Measurements from ENCODE around the gene RENBP. TPM values are rescaled to one million over a fixed set of nuclear protein-coding genes. Genes with fewer than 3 reads are reported as not detected.

Gene RENBP
- total RNA-seq, 1 experiment from 2014 or later, result 0.11 TPM

DNA sequence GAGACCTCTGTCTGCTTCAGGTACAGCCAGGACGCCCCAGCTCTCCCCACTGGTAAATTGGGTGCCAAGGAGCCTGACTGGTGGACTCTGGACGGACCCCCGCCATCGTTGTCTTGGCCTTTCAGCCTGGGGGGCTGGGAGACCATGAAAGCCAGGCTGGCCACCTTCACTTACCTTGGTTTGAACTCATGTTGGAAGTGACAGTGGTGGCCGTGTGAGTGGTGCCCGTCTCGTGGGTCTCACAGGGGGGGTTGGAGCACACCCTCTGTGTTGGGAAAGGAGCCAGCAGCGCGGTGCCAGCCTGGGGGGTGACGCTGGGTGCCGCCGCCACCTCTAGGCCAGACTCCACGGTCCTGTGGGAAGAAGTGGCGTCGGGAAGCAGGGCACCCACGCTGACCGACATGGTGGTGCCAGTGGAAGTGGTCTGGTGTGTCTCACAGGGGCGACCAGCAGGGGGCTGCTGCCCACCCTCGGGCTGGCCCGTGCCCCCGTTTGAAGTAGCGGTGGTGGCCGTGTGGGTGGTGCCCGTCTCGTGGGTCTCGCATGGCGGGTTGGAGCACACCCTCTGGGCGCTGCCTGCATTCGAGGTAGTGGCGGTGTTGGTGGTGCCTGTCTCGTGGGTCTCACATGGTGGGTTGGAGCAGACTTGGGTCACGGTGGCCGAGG is 9.6 kb upstream of the RENBP start:
- Histone ChIP-seq H3K27ac (no peak overlapping the region), H3K4me3 (no peak overlapping the region), H3K9me3 (replicated peaks) (no peaks in the 10 kb centered on the region), H3K4me1 (replicated peaks) (peaks cover 3% of the 10 kb centered on the region), H3K27me3 (replicated peaks) (no peaks in the 10 kb centered on the region), H3K36me3 (peaks cover 94% of the 10 kb centered on the region)
- no peak for DNase-seq (ENCODE audit: low read depth in 1 of 2, low spot score in 2 of 2)

- H3K27ac ChIP-seq, result no peak overlapping the region
- no peaks in the 10 kb centered on the region for H3K27me3 ChIP-seq (replicated peaks)
- H3K4me1 ChIP-seq (replicated peaks), result peaks cover 3% of the 10 kb centered on the region
- peaks cover 89% of the 10 kb centered on the region for H3K36me3 ChIP-seq
- no peaks in the 10 kb centered on the region for H3K9me3 ChIP-seq (replicated peaks)
- no peak overlapping the region for H3K4me3 ChIP-seq
- peak; percentile 62 to 72 for DNase-seq (ENCODE audit: low read depth in 1 of 2, low spot score in 2 of 2)
Measured at GRCh38 chrX:153953342-153953830, 8.9 kb upstream of the RENBP start.

DNA sequence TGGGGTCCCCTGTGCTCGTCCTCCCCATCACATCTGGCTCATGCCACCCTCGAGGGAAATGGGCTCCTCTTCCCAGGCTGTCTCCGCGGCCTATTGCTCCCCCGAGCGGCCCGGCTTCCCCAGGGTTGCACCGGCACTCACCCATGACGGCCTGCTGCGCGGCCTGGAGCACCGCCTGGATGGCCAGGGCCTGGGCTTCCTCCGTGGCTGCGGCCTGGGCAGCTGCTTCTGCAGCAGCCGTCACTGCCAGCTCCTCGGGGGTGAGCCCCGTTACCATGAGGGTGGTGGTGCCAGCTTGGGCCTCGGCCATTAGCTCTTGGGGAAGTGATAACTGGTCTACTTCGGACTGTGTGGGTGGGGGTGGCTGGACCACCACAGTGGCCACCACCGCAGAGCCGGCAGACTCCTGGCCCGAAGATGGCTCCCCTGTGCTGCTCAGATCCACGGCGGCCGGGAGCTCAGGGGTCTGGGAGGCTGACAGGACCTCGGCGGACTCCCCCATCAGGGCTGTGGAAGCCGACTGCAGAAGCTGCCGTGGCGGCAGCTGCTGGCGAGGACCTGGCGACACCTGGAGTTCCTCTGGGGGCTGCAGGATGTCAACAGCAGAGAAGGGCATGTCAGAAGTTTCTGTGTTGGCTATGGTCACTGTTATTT is 8.1 kb upstream of the RENBP start:
- no peak overlapping the region for H3K27ac ChIP-seq
- no peaks in the 10 kb centered on the region for H3K27me3 ChIP-seq (replicated peaks)
- no peak overlapping the region for H3K4me3 ChIP-seq
- H3K36me3 ChIP-seq, result peaks cover 85% of the 10 kb centered on the region
- peaks cover 3% of the 10 kb centered on the region for H3K4me1 ChIP-seq (replicated peaks)
- no peaks in the 10 kb centered on the region for H3K9me3 ChIP-seq (replicated peaks)
- DNase-seq (ENCODE audit: low read depth in 1 of 2, low spot score in 2 of 2), result no peak

DNA sequence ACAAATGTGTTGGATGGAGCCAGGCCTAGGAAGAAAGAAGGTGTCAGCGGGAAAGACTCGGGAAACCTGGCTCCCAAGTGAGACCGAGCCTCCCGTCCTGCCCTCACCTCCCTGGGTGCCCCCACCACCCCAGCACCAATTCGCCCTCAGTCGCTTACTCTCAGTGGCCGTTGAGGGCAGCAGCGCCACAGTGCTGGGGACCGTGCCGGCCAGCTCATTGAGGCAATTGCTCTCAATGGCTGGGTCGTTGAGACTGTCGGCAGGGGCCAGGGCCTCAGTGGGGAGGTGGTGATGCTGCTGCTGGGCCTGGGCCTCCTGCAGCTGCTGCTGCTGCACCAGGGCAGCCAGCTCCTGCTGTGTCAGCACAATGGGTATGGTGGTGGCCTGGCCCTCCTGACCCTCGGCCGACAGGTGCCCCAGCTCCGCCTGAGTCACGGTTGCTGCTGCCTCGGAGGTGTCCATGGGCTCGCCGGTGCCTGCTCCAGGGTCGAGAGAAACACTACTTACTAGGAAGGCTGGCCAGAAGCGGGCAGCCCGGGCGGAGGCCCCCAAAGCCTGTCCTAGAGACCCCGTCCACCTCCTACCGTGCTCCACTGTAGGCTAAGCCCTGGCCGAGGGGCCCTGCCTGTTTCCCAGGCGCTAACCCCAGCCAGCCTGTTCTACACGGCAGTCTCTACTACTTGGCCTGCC is 7.4 kb upstream of the RENBP start:
- DNase-seq (ENCODE audit: low read depth in 1 of 2, low spot score in 2 of 2), result no peak
- no peaks in the 10 kb centered on the region for H3K9me3 ChIP-seq (replicated peaks)
- peaks cover 83% of the 10 kb centered on the region for H3K36me3 ChIP-seq
- H3K27ac ChIP-seq, result no peak overlapping the region
- H3K27me3 ChIP-seq (replicated peaks), result no peaks in the 10 kb centered on the region
- H3K4me1 ChIP-seq (replicated peaks), result peaks cover 3% of the 10 kb centered on the region
- H3K4me3 ChIP-seq, result no peak overlapping the region

GRCh38 chrX:153950127-153950526 is 5.7 kb upstream of the RENBP start:
- H3K36me3 ChIP-seq, result peaks cover 69% of the 10 kb centered on the region
- H3K27me3 ChIP-seq (replicated peaks), result no peaks in the 10 kb centered on the region
- H3K27ac ChIP-seq, result no peak overlapping the region
- peaks cover 3% of the 10 kb centered on the region for H3K4me1 ChIP-seq (replicated peaks)
- H3K4me3 ChIP-seq, result no peak overlapping the region
- H3K9me3 ChIP-seq (replicated peaks), result no peaks in the 10 kb centered on the region
- no peak for DNase-seq (ENCODE audit: low read depth in 1 of 2, low spot score in 2 of 2)

DNA sequence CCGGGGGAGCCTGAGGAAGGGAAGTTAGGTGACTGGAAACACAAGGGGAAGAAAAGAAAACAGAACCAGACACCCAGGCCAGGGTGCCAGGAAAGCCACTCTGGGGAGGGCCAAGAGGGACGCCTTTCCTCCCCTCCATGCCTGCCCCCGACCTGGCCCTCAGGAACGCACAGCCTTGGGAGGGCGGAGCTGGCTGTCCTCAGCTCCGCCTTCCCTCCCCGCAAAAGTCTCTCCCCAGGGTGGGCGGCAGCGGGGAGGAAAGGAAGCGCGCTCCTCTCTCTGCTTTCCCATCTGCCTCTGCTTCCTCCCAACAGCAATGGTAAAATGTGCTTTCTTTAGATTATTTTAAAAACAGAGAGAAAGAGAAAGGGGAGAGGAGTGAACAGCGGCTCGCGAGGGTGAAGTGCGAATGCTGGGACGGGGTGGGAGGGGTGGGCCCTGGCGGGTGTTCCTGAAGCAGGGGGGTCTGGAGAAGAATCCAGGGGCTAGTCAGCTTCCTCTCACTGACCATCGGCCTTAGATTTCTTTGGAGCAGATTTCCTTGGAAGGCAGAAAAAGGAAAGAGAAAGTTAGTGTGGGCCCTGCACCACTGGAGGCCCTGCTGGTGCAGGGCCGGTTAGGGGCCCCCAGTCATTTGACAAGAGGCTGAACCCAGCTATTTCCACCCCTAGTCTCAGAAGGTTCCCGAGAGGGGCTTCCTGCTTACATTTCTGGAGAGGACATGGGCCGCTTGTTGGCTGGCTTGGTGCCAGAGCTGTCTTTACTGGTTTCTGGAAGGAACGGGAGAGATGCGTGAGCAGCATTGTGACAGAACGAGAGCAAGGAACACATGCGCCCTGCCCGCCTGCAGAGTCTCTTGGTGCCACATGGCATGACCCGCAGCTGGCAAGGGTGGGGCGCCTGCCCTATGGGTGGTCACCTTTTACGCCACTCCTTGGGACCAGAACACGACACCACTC is 4.7 kb upstream of the RENBP start:
- peaks cover 3% of the 10 kb centered on the region for H3K4me1 ChIP-seq (replicated peaks)
- H3K9me3 ChIP-seq (replicated peaks), result no peaks in the 10 kb centered on the region
- DNase-seq (ENCODE audit: low read depth in 1 of 2, low spot score in 2 of 2), result no peak
- peaks cover 59% of the 10 kb centered on the region for H3K36me3 ChIP-seq
- H3K4me3 ChIP-seq, result no peak overlapping the region
- no peaks in the 10 kb centered on the region for H3K27me3 ChIP-seq (replicated peaks)
- no peak overlapping the region for H3K27ac ChIP-seq

GRCh38 chrX:153948002-153948466 is 3.6 kb upstream of the RENBP start:
- Histone ChIP-seq H3K4me1 (replicated peaks) (peaks cover under 1% of the 10 kb centered on the region), H3K27me3 (replicated peaks) (no peaks in the 10 kb centered on the region), H3K4me3 (no peak overlapping the region), H3K9me3 (replicated peaks) (no peaks in the 10 kb centered on the region), H3K36me3 (peaks cover 48% of the 10 kb centered on the region), H3K27ac (no peak overlapping the region)
- DNase-seq (ENCODE audit: low read depth in 1 of 2, low spot score in 2 of 2), result no peak

DNA sequence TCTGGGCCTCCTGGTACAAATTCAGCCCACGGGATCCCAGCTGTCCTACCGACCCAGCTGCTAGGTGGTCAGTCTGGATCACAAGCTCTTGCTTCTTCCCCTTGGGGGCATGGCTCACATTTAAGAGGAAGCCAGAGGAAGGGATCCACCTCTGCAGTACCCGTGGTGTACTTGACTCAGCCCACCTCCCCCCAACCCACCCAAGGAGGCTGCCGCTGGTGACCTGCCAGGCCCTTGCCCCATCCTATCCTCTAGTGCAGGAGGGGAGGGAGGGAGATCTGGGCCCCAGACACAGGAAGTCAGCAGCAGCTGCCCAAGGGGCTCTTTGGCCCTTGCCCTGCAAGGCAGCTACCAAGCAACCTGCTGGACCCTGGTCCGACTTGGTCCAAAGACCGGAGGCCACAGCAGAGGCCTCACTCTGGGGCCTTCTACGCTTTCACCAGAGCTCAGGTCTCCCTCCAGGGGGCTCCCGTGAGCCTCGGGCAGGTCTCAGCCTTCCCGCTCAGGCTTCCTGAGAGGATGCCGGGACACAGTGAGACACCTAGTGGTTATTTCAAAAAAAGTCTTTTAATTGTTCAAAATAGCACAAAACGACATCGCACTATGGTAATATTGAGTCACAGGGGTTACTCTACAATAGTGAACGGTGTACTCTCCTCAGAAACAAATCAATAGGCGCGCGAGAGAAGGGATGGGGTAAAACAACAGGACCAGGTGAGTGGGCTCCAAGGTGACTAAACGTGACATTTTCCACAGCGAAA is 2.7 kb upstream of the RENBP start:
- Histone ChIP-seq H3K27me3 (replicated peaks) (no peaks in the 10 kb centered on the region), H3K9me3 (replicated peaks) (no peaks in the 10 kb centered on the region), H3K4me3 (no peak overlapping the region), H3K36me3 (peaks cover 39% of the 10 kb centered on the region), H3K27ac (no peak overlapping the region), H3K4me1 (replicated peaks) (no peaks in the 10 kb centered on the region)
- peak; percentile 57 to 81 for DNase-seq (ENCODE audit: low read depth in 1 of 2, low spot score in 2 of 2)

DNA sequence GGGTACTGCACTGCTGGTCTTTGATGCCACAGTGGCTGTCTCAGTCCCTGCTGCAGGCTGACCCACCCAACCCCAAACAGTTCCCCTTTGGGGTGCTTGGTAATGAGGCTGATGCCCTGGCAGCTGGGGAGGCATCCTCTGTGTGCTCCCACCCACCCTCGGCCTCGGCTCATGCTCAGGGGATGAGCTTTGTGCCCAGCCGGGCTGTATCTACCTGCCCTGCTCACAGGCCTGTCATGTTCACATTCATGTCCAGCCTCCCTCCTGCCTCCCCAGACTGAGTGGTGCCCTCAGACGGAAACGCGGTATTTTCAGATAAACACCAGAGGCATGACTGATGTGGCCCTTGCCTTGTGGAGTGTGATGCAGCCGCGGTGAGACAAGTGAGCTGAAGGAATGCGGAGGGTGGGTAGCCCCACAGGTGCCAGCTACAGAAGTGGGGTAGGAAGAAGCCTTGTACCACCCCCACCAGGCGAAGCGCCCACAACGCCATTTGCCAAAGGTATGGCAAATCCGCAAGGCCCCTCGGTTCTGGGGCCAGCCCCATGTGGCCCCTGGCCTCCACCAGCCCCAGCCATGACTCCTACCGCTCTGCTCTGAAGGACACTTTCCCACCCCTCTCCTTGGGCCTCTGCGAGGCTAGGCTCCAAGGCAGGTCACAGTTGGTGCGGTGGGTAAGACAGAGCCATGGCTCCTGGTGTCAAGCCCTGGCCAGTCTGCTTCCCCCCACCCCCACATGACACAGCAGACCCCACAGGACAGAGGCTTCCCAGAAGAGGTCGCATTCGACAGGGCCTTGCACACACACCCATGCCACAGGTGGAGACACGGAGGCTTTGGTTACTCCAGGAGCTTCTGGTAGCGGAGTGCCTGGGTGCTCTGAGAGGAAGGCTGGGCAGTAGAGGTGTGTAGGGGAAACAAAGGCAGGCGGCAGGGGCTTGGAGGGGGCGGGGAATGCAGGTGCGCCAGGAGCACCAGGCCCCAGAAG is 1.8 kb upstream of the RENBP start:
- H3K4me3 ChIP-seq, result no peak overlapping the region
- DNase-seq (ENCODE audit: low read depth in 1 of 2, low spot score in 2 of 2), result no peak
- H3K27ac ChIP-seq, result no peak overlapping the region
- H3K36me3 ChIP-seq, result peaks cover 30% of the 10 kb centered on the region
- no peaks in the 10 kb centered on the region for H3K9me3 ChIP-seq (replicated peaks)
- H3K4me1 ChIP-seq (replicated peaks), result no peaks in the 10 kb centered on the region
- no peaks in the 10 kb centered on the region for H3K27me3 ChIP-seq (replicated peaks)

DNA sequence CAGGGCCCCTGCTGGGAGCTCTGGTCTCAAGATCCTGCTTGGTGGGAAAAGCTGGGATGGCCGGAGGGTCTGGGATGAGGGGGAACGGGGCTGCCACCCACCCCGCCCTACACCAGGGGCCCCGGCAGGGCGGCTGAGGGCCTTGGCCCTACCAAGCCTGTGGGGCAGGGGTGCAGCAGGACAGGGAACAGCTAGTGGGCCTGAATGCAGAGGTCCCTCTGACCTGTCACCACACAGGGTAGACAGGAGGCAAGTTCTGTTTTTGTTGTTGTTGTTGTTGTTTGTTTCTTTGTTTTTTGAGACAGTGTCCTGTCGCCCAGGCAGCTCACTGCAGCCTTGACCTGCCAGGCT is 332 bp upstream of the RENBP start:
- H3K4me1 ChIP-seq (replicated peaks), result no peaks in the 10 kb centered on the region
- no peaks in the 10 kb centered on the region for H3K9me3 ChIP-seq (replicated peaks)
- no peak for DNase-seq (ENCODE audit: low read depth in 1 of 2, low spot score in 2 of 2)
- no peak overlapping the region for H3K27ac ChIP-seq
- peaks cover 15% of the 10 kb centered on the region for H3K36me3 ChIP-seq
- H3K4me3 ChIP-seq, result no peak overlapping the region
- no peaks in the 10 kb centered on the region for H3K27me3 ChIP-seq (replicated peaks)

- H3K4me3 ChIP-seq, result no peak overlapping the region
- H3K9me3 ChIP-seq (replicated peaks), result no peaks in the 10 kb centered on the region
- DNase-seq (ENCODE audit: low read depth in 1 of 2, low spot score in 2 of 2), result no peak
- H3K27me3 ChIP-seq (replicated peaks), result no peaks in the 10 kb centered on the region
- no peaks in the 10 kb centered on the region for H3K36me3 ChIP-seq
- H3K4me1 ChIP-seq (replicated peaks), result no peaks in the 10 kb centered on the region
- H3K27ac ChIP-seq, result no peak overlapping the region
Measured at GRCh38 chrX:153941336-153942252, 2.8 kb downstream of the RENBP start.

Data from SJSA1 (cell line).